ENCODE results near the gene MND1.
"Not testable (repeated sequence)": the region's sequence is repeated elsewhere in the genome, so short reads cannot be mapped to it uniquely, and the experiment has no call there.

Gene MND1

DNA sequence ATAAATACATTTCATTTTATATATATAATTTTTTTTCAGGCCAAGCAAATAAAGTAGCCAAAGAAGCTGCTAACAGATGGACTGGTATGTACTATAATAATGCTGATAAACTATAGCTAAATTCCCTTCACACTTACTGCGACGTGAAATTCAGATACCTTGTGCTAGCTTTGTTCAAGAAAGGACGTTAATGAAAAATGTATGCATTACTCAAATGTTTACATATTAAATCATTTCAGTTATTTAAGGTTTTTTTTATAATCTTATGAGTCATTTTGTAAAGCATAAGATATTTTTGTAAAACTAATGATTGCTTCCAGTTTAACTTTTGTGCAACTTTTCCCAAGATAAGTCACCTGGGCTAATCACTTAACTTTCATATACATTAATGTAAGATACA is 64.4 kb downstream of the MND1 start:
- DNase-seq = no peak

GRCh38 chr4:153409412-153409811 is 64.9 kb downstream of the MND1 start:
- no peak for DNase-seq

- no peak for DNase-seq
Measured at GRCh38 chr4:153409924-153410501, 65.5 kb downstream of the MND1 start.

GRCh38 chr4:153413842-153414241 is 69.4 kb downstream of the MND1 start:
- DNase-seq = no peak

DNA sequence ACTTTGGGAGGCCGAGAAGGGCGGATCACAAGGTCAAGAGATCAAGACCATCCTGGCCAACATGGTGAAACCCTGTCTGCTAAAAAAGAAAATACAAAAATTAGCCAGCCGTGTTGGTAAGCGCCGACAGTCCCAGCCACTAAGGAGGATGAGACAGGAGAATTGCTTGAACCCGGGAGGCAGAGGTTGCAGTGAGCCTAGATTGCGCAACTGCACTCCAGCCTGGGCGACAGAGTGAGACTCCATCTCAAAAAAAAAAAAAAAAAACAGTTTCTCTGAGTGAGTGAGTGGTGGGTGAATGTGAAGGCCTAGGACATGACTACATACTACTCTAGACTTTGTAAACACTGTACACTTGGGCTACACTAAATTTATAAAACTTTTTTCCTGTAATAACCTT is 72.0 kb downstream of the MND1 start:
- DNase-seq = not testable (repeated sequence)

DNA sequence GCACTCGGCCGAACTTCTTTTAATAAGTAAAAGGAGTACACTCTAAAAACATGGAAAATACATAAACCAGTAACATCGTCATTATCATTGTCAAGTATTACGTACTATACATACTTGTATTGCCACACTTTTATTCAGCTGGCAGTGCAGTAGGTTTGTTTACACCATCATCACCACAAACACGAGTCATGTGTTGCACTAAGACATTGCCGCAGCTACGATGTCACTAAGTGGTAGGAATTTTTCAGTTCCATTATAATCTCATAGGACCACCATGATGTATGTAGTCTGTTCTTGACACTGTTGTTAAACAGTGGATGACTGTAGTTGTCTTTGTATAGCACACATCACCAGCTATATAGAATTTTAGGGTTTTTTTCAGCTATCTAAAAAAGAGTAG is 73.6 kb downstream of the MND1 start:
- DNase-seq = no peak

- no peak for DNase-seq
Measured at GRCh38 chr4:153418558-153418957, 74.1 kb downstream of the MND1 start.

GRCh38 chr4:153419029-153419428 is 74.5 kb downstream of the MND1 start:
- no peak for DNase-seq

DNA sequence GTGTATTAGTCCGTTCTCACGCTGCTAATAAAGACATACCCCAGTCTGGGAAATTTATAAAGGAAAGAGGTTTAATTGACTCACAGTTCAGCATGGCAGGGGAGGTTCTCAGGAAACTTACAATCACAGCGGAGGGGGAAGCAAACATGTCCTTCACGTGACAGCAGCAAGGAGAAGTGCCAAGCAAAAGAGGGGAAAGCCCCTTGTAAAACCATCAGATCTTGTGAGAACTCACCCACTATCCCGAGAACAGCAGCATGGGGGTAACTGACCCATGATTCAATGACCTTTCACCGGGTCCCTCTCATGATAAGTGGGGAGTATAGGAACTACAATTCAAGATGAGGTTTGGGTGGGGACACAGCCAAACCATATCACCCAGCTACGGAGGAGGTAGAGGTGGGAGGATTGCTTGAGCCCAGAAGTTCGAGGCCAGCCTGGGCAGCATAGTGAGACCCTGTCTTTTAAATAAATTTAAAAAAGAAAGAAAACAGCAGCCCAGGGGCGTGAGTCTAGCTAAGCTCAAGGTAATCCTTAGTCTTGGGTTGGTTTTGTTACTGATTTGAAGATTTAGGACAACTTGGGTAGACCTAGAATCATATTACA is 75.3 kb downstream of the MND1 start:
- no peak for DNase-seq

DNA sequence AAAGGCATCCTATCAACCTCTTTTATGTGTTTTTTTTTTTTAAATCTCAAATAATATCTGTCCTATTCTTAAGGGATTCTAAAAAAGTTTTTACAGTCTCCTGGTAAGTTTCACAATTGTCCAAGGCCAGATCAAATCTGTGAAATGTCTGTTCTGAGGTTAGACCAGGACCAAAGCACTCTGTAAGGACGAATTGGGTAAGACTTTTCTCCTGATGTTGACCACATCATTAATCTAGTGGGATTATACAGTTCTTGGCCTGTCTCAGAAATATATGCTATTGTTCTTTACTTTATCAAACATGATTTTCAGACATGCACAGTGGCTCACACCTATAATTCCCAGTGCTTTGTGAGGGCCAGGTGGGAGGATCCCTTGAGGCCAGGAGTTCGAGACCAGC is 75.9 kb downstream of the MND1 start:
- DNase-seq = no peak

GRCh38 chr4:153421941-153422340 is 77.5 kb downstream of the MND1 start:
- no peak for DNase-seq

DNA sequence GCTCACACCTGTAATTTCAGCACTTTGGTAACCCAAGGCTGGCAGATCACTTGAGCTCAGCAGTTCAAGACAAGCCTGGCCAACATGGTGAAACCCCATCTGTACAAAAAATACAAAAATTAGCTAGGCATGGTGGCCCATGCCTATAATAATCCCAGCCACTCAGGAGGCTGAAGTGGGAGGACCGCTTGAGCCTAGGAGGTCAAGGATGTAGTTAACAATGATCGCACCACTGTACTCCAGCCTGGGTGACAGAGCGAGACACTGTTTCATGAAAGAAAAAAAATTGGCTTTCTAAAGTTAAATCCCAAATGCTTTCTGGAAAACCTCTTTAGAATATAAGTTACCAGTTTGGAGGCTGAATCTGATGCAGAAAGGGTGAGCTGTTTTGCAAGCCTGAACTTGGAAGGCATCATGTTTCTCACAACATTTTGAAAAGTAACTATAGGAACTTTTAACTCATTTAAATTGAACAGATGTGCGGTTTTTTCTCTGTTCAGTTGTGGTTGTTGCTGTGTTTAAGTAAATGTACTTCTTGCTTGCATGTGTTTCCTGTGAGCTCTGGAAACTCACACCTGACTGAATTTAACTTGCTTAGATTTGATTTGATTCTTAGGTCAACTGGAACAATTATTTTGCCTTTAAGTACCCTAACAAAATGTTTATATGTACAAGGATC is 81.9 kb downstream of the MND1 start:
- DNase-seq = no peak

GRCh38 chr4:153427363-153428071 is 83.0 kb downstream of the MND1 start:
- no peak for DNase-seq

GRCh38 chr4:153428941-153429475 is 84.5 kb downstream of the MND1 start:
- DNase-seq = no peak

DNA sequence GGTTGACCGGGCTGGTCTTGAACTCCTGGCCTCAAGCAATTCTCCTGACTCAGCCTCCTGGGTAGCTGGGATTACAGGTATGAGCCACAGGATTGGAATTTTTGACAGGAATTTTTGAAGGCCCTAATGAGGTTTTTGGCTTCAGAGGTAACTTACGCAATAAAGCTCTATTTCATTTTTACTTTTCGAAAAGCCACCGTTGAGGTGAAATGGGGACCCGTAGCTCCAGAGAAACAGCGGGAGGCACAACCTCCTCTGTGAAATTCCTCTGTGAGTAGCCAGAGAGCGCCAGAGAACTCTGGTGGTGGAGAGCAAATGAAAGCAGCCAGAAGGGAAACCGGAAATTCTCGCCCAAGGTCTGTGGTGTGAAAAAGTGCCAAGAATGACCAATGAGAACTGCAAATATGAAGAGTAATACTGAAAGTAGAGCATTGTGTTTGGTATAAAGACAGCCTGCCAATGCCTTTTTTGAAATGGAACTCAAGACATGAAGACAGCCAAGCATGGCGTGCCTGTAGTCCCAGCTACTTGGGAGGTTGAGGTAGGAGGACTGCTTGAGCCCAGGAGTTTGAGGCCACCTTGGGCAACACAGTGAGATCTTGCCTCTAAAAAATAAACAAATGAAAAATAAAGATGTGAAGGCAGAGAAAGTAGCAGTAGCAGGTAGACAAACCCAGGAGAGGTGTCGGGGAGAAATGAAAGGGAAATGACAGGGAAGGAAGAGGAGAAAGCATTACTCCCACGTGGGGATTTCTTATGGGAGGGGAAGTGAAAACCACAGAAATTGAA is 88.7 kb downstream of the MND1 start:
- DNase-seq = peak; percentile 42

GRCh38 chr4:153433754-153434105 is 89.2 kb downstream of the MND1 start:
- no peak for DNase-seq

DNA sequence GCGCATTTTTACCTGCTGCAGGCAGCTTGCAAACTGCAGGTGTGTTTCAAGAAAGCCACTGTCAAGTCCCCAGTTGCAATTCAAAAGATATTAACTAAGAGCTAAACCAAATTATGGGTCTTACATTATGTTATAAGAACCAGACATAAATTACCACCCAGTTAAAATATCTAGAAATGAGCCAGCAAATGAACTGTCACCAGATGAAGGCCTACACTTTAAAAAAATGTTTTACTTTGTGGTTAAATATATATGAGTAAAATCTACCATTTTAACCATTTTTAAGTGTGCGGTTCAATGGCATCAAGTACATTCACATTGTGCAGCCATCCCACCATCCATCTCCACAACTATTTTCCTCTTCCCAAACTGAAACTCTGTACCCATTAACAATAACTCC is 89.7 kb downstream of the MND1 start:
- no peak for DNase-seq

DNA sequence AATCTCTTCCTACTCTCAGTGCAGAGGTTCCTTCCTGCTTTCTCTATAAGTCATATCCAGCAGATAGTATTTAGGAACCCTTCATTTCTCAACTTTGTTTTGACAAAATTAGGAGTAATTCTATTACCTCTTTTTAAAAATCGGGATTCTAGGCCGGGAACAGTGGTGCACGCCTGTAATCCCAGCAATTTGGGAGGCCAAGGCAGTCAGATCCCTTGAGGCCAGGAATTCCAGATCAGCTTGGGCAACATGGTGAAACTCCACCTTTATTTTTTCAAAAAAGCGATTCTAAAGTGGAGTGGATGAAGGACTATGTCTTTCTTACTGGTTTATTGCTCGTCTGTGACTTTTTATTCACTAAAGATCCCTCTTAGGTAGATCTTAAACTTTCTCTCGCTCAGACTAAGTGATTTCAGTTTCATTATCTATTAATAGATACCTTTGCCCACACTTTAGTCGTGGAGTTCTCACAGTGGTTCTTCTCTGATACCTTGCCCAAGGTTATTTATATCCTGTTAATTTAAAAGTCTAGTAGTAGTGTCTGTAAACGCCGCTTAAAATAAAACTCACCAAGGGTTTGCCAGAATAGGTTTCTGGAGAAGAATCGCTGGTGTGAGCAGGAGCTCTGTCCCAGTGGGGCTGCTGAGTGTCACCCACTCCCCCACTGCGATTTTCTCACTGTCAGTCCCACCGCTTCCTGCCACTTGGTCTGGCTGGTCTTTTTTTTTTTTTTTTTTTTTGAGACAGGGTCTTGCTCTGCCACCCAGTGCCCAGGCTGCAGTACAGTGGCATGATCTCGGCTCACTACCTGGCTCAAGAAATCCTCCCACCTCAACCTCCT is 94.6 kb downstream of the MND1 start:
- DNase-seq = no peak

GRCh38 chr4:153439831-153440230 is 95.3 kb downstream of the MND1 start:
- no peak for DNase-seq

DNA sequence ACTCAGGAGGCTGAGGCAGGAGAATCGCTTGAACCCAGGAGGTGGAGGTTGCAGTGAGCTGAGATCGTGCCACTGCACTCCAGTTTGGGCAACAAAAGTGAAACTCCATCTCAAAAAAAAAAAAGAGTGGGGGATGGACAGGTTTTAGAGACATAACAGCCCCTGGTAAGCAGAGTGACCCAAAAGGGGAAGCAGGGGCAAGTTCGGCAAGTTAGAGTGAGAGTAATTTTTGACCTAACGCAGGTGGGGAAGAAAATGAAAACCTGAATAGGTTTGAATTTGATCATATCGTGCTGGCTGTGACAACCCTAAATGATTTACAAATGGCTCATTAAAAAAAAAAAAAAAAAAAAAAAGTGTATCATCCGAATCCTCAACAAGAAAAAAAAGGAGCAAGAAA is 96.0 kb downstream of the MND1 start:
- DNase-seq = no peak

- DNase-seq = no peak
Measured at GRCh38 chr4:153447175-153447905, 102.9 kb downstream of the MND1 start.
